HS-5 (cell line): ENCODE results near the gene TPRG1.

ENCODE experiments used
- DNase-seq: peaks from one replicate; pipeline ENCODE4 v3.0.0-alpha.2; 2012; ENCODE audit warnings: low read depth

TPRG1 gene

DNA sequence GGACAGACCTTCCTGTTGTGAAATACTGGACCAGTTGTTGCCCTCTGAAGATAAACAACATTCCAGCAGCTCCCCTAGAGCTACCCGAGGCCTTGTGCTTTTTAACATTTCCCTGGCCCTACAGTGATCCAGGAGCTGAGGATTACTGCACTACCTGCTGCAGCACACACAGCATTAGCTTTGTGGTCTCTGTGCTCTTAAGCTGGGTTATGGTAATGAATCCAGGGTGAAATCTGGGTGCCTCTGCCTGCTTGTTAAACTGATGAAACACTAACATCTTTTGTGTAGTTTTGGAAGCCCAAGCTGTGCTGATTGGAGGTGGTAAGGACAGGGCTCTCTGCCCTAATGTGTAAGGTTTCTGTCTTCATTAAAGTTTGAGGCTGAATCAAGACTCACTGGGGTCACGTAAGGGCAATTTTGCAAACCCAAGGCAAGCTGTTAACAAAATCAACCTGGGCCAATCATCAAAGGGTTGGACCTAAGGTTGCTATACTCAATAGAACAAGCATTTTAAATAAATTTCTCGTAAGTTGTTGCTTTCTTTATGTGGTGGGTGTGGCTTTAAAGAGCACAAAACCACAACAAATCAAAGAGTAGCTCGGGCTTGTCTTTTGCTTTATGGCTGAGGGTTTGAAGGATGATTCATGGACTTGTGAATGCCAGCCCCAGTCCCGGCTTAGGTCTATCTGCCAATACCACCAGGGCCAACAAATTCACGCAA is 183.9 kb downstream of the TPRG1 start:
- no peak for DNase-seq

DNA sequence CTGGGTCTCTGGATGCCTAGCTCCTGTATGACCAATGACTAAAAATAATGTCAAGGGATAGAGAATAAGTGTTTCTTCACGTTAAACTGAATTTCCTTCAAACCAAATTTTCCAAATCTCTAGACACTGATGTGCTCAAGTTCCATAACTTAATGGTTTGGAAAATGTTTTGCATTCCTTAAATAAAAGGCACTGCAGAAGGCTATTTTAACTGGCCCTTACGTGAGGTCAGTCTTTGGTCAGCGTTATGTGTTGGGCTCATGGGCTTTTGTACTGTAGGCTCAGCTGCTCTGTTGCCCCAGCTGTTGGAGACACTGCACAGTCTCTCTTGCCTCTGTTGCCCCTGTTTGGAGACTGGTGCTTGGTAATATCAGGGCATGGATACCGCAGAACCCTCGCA is 188.5 kb downstream of the TPRG1 start:
- DNase-seq, result no peak

DNA sequence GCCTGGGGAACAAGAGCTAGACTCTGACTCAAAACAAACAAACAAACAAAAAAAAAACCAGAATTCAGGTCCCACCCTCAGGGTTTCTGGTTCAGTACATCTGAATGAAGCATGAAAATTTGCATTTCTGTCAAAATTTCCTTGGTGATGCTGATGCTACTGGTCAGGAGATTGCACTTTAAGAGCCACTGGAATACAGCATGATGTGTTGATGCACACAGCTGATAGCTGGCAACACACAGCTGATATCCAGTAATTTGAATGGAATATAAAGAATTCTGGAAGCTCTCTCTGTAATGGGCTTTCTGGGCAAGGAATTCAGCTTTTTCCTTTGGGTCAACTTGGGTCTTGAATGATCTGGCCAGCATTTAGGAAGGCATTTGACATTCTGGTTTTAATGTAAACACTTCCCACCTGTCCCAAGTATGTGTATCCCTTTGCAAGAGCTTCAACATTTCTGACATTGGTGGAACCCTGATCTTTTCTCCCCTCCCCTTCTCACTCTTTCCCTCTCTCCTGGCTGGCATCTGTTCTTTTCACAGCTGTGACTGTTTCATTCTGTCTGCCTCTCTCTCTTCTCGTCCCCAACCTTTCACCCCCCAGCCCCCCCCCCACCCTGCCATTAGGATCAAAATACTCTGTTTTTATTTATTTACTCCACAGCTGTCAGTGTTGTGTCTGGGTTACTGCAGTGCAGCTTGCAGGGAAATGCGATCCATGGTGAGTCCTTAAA is 189.5 kb downstream of the TPRG1 start:
- DNase-seq, result no peak

DNA sequence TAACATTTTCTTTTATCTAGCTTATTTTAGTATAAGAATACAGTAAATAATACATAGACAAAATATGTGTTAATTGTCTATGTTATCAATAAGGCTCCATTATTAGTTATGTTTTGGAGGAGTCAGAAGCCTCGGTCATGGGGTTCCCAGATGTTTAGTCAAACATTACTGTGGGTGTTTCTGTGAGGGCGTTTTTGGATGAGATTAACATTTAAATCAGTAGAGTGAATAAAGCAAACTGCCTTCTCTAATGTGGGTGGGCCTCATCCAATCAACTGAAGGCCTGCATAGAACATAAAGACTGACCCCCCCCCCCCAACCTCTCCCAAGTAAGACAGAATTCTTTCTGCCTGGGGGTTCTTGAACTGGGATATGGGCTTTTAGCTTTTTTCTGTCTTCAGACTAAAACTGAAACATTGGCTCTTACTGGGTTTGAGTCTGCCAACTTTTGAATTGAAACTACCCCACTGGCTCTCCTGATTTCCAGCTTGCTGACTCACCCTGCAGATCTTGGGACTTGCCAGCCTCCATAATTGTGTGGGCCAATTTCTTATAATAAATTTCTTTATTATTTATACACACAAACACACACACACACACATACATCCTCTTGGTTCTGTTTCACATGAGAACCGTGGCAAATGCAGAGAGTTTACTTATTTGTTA is 192.0 kb downstream of the TPRG1 start:
- DNase-seq, result no peak

DNA sequence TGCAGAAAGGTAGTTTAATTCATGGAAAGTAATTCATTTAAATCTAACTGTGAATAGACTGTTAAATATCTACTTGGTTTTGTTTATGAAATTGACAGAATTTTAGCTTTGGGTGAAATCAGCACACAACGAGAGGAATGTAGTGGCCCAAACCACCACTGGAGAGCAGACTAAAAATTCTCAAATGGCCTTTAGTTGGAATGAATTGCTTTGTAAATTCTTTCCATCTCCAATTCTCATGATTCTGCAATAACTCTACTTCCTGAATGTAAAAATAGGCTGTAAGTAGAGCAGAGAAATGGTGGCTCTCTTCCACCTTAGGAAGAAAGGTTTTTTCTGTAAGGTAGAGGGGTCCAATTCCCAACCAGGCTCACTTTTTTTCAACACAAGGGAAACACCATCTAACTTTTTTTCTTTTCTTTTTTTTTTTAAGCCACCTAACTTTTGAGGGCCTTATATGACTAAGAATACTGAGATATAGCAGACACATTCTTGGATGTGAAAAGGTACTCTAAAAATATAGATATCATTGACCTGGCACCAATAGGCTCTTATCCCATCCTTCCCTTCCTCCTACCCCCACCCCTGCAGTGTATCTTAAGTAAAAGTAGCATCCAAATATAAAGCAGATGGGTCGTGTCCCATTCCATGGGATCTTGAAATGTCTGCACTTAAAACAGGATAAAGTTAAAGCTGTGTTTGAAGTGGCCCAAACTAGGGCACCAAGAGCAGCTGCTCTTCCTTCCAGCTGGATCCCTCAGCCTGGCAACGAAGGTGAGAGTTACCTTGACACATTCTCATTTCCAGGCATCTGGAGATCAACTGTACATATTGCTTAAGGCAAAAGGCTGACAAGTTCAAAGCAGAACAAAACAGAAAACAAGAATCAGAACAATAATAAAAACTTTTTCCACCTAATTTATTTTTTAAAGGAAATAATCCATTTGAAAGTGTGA is 194.1 kb downstream of the TPRG1 start:
- no peak for DNase-seq

DNA sequence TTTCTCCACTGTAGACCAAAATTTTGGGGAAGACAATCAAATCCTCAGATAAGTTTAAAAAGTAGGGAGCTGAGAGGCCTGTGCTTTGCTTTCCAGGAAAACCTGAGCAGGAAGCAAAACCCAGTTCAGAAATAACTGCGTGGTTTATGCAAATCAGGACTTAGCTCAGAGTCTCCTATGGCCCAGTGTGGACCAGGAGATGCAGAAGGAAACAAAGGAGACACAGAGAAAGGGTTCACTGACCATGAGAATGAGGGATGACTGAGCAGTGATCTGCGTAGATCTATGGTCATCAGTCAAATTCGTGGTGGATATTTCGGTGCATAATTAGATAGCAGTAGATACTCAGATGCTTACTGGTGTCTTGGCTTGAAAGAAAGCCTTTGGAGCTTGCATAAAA is 196.6 kb downstream of the TPRG1 start:
- no peak for DNase-seq

DNA sequence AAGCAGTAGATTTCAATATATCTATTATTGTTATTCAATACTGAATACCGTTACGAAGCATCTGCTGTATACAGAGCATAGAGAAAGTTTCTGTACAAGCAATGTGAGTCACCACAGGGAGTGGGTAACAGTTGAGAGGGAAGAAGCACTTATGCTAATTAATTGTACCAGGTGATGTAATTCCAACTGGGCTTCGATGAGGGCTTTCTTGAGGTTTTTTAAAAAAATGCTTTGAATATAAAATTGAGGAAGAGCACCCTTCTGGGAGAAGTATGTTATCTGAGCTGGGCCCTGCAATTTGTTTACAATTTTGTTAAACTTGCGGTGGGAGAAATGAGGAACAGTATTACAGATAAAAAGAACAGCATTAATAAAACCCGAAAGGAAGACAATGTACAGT is 197.9 kb downstream of the TPRG1 start:
- DNase-seq, result no peak

DNA sequence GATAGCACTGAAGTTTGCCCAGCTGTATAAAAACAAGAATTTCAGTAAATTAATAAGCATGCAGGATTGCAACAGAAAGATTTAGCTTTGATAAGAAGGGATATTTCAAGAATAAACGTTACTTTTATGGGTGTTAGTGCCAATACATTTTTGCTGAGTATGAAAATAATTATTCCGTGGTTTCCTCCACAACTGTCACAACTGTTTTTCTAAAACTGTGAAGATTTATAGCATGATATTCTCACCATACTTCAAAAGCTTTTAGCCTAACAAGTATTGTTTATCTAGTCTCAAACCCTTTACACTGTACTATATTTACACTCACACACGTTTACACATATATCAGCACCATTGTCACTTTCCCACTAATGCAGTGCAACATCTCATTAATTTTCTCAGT is 200.5 kb downstream of the TPRG1 start:
- DNase-seq, result no peak
